GM23248 (cell line): ENCODE results near the gene IFIT1B.

Experiments used
- EZH2 ChIP-seq: fragments of 200-600 bp; sonication (generic); IDR thresholded peaks from 2 replicates; pipeline ENCODE4 v1.6.1; 2018; ENCODE audit warnings: antibody characterized with exemption, mild to moderate bottlenecking; ENCODE audit not compliant: insufficient read depth, poor library complexity, severe bottlenecking
- EZH2phosphoT487 ChIP-seq: fragments of 200-600 bp; sonication (generic); IDR thresholded peaks from 2 replicates; pipeline ENCODE4 v1.6.1; 2018; ENCODE audit warnings: antibody characterized with exemption, moderate library complexity, mild to moderate bottlenecking, low read depth; ENCODE audit not compliant: insufficient read depth

- TF ChIP-seq EZH2 = no peak
- TF ChIP-seq EZH2phosphoT487 = no peak
These were observed 54.1 kb downstream of the IFIT1B start for GRCh38 chr10:89431977-89432376.
